HL-60 (cell line): ENCODE data around the gene NTRK2.

Experiments
- GABPA ChIP-seq: IDR thresholded peaks from 2 replicates; pipeline ENCODE4 v1.6.1; 2012; ENCODE audit warnings: low read depth
- TF ChIP-seq, protein P1 (sequence below): IDR thresholded peaks from one replicate; pipeline ENCODE4 v1.5.1; 2011; ENCODE audit warnings: low read length, control low read depth, inconsistent platforms; ENCODE audit not compliant: insufficient read depth

DNA sequence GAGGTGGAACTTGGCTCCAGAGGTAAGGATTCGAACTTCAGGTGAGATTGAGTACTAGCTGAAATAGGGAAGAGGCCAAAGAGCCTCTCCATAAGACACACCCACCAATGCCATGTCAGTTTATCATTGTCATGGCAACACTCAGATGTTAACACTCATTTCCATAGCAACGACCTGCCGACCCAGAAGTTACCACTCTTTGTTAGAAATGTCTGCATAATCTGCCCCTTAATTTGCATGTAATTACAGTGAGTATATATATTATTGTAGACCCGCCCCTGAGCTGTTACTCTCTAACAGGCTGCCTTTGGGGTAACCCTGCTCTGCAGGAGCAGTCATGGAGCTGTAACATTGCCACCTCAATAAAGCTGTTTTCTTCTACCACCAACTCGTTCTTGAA lies 10.2 kb upstream of the NTRK2 start:
- TF ChIP-seq, protein P1, sequence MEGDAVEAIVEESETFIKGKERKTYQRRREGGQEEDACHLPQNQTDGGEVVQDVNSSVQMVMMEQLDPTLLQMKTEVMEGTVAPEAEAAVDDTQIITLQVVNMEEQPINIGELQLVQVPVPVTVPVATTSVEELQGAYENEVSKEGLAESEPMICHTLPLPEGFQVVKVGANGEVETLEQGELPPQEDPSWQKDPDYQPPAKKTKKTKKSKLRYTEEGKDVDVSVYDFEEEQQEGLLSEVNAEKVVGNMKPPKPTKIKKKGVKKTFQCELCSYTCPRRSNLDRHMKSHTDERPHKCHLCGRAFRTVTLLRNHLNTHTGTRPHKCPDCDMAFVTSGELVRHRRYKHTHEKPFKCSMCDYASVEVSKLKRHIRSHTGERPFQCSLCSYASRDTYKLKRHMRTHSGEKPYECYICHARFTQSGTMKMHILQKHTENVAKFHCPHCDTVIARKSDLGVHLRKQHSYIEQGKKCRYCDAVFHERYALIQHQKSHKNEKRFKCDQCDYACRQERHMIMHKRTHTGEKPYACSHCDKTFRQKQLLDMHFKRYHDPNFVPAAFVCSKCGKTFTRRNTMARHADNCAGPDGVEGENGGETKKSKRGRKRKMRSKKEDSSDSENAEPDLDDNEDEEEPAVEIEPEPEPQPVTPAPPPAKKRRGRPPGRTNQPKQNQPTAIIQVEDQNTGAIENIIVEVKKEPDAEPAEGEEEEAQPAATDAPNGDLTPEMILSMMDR = no peak
- TF ChIP-seq GABPA = no peak
